Astrocyte of the cerebellum (primary cell): ENCODE data around the gene APIP.

Experiments used
- DNase-seq: peaks from one replicate; pipeline ENCODE4 v3.0.0-alpha.2; 2011; ENCODE audit warnings: low read depth
- H3K4me3 ChIP-seq: 2 replicates; pipeline ENCODE4 v1.5.1; 2011; ENCODE audit warnings: mild to moderate bottlenecking, low read depth, low read length, moderate library complexity
- in situ Hi-C: cut with HindIII; loops from 2 replicates; pipeline ENCODE4 v1.10.0; 2017; ENCODE audit warnings: low sequenced_read_pairs
- TF ChIP-seq, protein P1 (sequence below): IDR thresholded peaks from 2 replicates; pipeline ENCODE4 v1.5.1; 2012; ENCODE audit warnings: low read length, low read depth, moderate library complexity, mild to moderate bottlenecking; ENCODE audit errors: missing control alignments

The APIP gene

DNA sequence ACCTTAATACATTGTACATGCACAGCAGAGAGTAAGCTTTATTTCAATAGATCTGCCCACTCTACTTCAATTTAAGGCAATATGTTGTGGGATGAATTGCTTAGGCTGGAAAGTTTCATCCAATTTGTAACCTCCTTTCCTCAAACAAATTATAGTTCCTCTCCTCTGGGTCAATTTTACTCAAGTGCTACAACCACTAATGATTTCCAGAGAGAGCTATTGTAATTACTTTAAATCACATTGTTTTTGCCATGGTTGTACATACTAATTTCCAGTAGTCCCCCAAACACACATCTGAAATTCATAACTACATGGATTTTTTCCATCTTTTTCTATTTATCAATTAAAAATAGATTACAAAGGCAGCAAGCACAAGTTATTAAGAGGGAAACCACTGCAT, 72.9 kb downstream of the APIP start:
- H3K4me3 ChIP-seq = no peak overlapping the region
- in situ Hi-C loops = loop anchor here (5.0 kb wide), 1 partner anchor 51 kb away; no protein-coding TSS in a partner anchor
- TF ChIP-seq, protein P1, sequence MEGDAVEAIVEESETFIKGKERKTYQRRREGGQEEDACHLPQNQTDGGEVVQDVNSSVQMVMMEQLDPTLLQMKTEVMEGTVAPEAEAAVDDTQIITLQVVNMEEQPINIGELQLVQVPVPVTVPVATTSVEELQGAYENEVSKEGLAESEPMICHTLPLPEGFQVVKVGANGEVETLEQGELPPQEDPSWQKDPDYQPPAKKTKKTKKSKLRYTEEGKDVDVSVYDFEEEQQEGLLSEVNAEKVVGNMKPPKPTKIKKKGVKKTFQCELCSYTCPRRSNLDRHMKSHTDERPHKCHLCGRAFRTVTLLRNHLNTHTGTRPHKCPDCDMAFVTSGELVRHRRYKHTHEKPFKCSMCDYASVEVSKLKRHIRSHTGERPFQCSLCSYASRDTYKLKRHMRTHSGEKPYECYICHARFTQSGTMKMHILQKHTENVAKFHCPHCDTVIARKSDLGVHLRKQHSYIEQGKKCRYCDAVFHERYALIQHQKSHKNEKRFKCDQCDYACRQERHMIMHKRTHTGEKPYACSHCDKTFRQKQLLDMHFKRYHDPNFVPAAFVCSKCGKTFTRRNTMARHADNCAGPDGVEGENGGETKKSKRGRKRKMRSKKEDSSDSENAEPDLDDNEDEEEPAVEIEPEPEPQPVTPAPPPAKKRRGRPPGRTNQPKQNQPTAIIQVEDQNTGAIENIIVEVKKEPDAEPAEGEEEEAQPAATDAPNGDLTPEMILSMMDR = no peak
- no peak for DNase-seq

DNA sequence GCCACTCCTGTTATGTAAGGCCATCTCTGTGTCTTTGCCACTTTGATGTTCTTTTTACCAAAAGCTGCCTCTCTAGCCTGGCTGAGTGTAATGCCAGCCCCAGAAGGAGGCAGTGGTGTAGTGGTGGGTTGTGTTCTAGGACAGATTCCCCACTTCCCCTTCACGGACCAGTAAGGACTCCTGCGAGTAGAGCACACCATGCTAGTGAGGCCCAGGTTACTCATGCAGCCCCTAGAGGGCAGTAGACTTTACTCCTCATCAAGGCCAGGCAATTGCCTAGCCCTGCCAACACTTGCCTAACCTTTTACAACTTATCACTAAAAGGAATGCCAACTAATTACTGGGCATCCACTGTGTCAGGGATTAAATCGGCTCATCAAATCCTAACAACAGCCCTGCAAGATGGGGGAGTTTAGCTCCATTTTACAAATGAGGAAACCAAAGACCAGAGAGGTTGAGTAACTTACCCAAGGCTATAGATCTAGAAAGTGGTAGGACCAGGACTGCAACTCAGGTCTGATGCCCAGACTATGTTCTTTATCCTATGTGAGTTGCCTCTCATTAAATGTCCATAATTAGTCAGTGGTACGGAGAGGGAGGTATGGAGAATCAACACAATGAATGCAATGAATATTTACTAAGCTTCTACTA, 75.3 kb downstream of the APIP start:
- TF ChIP-seq, protein P1 = peak; percentile 39
- DNase-seq = no peak
- in situ Hi-C loops = loop anchor here (5.0 kb wide), 1 partner anchor 49 kb away; no protein-coding TSS in a partner anchor
- H3K4me3 ChIP-seq = no peak overlapping the region

DNA sequence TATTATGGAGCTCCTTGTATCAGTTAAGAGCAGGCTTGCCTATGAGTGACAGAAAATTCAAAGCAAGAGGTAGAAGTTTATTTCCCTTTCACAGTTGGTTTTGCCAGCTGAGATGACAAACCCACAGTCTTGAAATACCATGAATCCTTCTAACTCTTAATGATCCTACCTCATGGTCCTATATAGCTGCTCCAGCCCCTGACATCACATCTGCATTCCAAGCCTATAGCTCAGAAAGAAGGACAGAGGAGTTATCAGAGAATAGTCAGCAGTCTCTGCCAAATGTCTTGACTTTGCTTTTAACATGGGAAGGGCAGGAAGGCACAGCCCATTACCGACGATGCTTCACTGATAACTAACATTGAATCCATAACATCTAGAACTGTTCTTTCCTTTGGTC, 76.2 kb downstream of the APIP start:
- DNase-seq = no peak
- in situ Hi-C loops = loop anchor here (5.0 kb wide), 1 partner anchor 48 kb away; no protein-coding TSS in a partner anchor
- H3K4me3 ChIP-seq = no peak overlapping the region
- TF ChIP-seq, protein P1 = no peak

DNA sequence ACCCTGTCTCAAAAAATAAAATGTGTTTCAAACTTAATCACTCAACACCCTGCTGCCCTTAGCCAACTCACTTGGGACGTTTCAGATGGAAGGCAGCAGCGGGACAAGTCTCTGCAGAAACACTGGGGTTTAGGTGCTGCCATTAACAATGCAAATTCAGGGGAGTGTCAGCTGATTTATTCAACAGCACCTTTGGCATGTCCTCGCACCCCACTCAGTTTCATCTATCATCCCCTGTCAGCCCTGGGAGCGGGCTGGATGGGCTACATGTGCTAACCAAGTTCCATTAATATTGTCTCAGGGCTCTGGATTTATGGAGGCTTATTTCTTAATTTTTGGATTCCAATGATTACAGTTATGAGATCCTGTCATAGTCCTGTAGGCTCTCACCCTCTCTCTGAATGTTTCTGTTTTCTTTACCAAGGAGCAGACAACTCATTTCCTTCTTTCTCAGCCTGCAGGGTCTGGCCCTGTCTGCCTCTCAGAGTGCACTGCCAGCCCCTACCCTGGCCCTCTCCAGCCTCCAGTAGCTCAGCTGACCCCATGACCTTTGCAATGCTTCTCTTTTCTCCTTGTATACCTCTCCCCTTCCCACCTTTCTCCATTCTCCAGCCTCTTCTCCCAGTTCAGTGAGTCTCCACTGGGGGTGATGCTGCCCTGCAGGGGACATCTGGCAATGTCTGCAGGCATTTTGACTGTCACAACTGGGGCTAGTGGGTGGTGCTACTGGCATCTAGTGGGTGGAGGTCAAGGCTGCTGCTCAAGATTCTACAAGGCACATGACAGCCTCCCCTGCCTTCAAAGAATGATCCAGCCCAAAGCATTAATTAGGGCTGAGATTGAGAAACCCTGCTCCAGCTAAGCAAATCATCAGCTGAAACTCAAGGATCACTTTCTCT, 79.0 kb downstream of the APIP start:
- TF ChIP-seq, protein P1 = no peak
- H3K4me3 ChIP-seq = no peak overlapping the region
- in situ Hi-C loops = no loop called here
- DNase-seq = no peak

DNA sequence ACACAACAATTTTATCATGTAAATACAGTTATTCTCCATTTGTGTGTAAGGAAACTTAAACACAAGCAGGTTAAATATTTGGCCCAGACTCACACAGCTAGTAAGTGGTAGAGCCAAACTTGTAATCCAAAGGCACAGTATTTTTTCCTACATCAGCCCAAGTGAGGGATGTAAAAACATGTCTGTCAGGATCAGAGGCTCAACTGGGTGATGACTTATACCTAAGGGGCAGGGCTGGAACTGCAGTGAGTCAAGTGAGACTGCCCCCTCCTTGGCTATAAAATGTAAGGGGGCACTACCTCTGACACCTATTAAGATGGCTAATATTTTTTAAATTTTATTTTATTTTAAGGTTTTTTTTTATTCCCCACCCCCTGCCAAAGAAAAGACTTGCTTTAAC, 82.6 kb downstream of the APIP start:
- TF ChIP-seq, protein P1 = no peak
- DNase-seq = no peak
- H3K4me3 ChIP-seq = no peak overlapping the region
- in situ Hi-C loops = no loop called here
